H1 (cell line): ENCODE measurements around the gene NPAT. TPM values are rescaled to one million over a fixed set of nuclear protein-coding genes. Genes with fewer than 3 reads are reported as not detected.

Experiments
- CBX5 ChIP-seq: fragments of 300-800, 300-1000 bp; sonication (generic); IDR thresholded peaks from 2 replicates; pipeline ENCODE4 v1.7.1; 2016; ENCODE audit warnings: antibody characterized with exemption, low read length, low read depth
- CEBPB ChIP-seq: IDR thresholded peaks from 2 replicates; pipeline ENCODE4 v1.6.1; 2012; ENCODE audit warnings: low read depth, low read length
- CHD7 ChIP-seq: fragments of 300-600 bp; sonication (generic); IDR thresholded peaks from 2 replicates; pipeline ENCODE4 v1.7.1; 2012; ENCODE audit warnings: low read length, moderate library complexity, mild to moderate bottlenecking, inconsistent platforms; ENCODE audit not compliant: insufficient replicate concordance
- EZH2 ChIP-seq: fragments of 200-600 bp; sonication (generic); IDR thresholded peaks from 2 replicates; pipeline ENCODE4 v1.7.1; 2012; ENCODE audit warnings: low read depth, mild to moderate bottlenecking, moderate library complexity, low read length, inconsistent platforms; ENCODE audit not compliant: severe bottlenecking
- GTF2F1 ChIP-seq: IDR thresholded peaks from 2 replicates; pipeline ENCODE4 v1.6.1; 2012; ENCODE audit warnings: low read depth, low read length, improper control_type of control experiment, borderline replicate concordance
- JUN ChIP-seq: IDR thresholded peaks from 2 replicates; pipeline ENCODE4 v1.6.1; 2011; ENCODE audit warnings: low read depth, mild to moderate bottlenecking, improper control_type of control experiment, low read length
- NANOG ChIP-seq: IDR thresholded peaks from 2 replicates; pipeline ENCODE4 v1.6.1; 2011; ENCODE audit warnings: low read length, low read depth, mild to moderate bottlenecking, inconsistent platforms; ENCODE audit not compliant: insufficient read depth, poor library complexity, severe bottlenecking
- SAP30 ChIP-seq: fragments of 300-600 bp; sonication (generic); IDR thresholded peaks from 2 replicates; pipeline ENCODE4 v1.7.1; 2012; ENCODE audit warnings: low read length, moderate library complexity, mild to moderate bottlenecking, inconsistent platforms; ENCODE audit not compliant: insufficient read depth, insufficient replicate concordance
- SIRT6 ChIP-seq: IDR thresholded peaks from one replicate; pipeline ENCODE4 v1.7.1; 2012; ENCODE audit warnings: low read length, inconsistent platforms
- SUZ12 ChIP-seq: fragments of 200-600 bp; sonication (generic); IDR thresholded peaks from 2 replicates; pipeline ENCODE4 v1.6.1; 2012; ENCODE audit warnings: mild to moderate bottlenecking, inconsistent platforms, low read length, moderate library complexity, mixed read lengths
- TEAD4 ChIP-seq: IDR thresholded peaks from 2 replicates; pipeline ENCODE4 v1.6.1; 2012; ENCODE audit warnings: low read depth, low read length, inconsistent platforms, mixed read lengths
- polyA plus RNA-seq, 7 experiments: library from polyadenylated mRNA; depleted of rRNA in 3 of 7; stranded (reverse) in 5 of 7; unstranded in 2 of 7; fragments of >200 nt in 5 of 7; fragments of 200-250 nt in 2 of 7; gene quantifications; 1 replicate in 5 of 7; 2 replicates in 1 of 7; 4 replicates in 1 of 7; pipeline versions ENCODE4 v1.2.1 to v1.2.3, GENCODE V29; 2011 to 2013; ENCODE audit warnings: missing spikeins in 2 of 7, mixed read lengths in 2 of 7
- total RNA-seq: library from RNA; stranded (reverse); fragmentation: NEBNext Ultra II Directional; extraction: Animal tissue kit (Norgen Biotek cat#: 25700); gene quantifications from 2 replicates; pipeline ENCODE4 v1.2.1, GENCODE V29; 2021

The NPAT gene
- total and polyA plus RNA-seq, 2 of the 8 experiments (the other 6 are each of a cell fraction or from before 2014, with no cell fraction given): 4.6 to 23.4 TPM

- TF ChIP-seq CHD7 (no peak), CEBPB (no peak), GTF2F1 (no peak), NANOG (no peak), JUN (no peak), CBX5 (no peak), SUZ12 (no peak), SAP30 (no peak), SIRT6 (no peak), EZH2 (no peak), TEAD4 (no peak)
- TF ChIP-seq, all 59 proteins: peak for 0
Measured at GRCh38 chr11:108197351-108197750, 25.1 kb downstream of the NPAT start (continued).
